Measurements from ENCODE around the gene CCDC174. TPM values are rescaled to one million over a fixed set of nuclear protein-coding genes. Genes with fewer than 3 reads are reported as not detected.
A peak's percentile ranks its signal among the peaks of the same experiment; 100 is the strongest.

CCDC174 gene
- total and polyA plus RNA-seq, 2 donors (not counting 3 experiments of a cell fraction or from before 2014, with no cell fraction given), result 4.7 to 16.6 TPM

DNA sequence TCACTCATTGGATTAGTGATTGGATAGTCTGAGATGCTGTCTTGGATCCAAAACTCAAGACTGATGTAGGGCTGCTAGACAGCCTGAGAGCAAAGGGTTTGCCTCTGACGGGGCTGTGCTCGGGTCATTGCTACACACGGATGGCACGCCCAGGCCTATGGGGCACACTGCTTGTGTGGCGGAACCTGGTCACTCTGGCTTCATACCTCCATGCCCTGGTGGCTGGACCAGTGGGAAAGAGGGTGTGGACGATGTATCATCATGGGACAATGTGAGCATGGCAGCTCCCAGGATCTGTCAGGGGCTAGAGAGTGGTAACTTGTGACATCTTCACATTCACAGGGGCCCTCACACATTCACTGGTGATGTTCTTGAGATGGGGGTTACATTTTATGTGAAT is 18.1 kb upstream of the CCDC174 start:
- FAIRE-seq, result no peak
- CTCF ChIA-PET, result interaction anchor here (2.1 to 3.6 kb wide), 2 partner anchors 18 to 26 kb away, joined by 6 to 9 read pairs; partner anchors contain the start of gene CCDC174

DNA sequence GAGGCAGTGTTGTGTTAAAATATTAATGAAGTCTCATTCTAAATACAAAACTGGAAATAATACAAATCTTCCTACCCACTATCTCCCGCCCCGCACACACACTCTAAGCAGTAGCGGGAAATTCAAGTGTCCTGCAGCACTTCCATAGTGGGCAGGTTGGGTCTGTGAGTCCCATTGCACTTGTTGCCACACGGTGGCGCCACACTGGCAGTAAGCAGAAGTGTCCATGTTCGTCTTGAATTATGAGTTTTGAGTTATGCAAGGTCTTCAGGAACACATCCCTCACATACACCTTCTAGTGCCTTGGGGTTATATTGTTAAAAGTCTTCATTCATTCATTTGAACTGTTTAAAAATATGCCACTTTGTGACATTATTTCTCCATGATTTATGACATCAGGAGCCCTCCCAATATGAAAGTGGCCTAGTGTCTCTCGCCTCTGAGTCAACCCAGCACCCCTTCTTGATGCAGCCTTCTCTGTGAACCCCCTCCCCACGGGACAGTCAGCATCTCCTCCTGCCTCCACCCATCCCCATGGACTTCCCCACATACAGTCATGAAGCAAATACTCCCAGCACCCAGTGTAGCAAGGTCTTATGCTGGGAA is 17.6 kb upstream of the CCDC174 start:
- intact Hi-C loops (cut with micrococcal nuclease) (loop anchor here (1.0 kb wide), 2 partner anchors 147 to 287 kb away; no protein-coding TSS in a partner anchor), dilution Hi-C loops (cut with MboI; ENCODE audit: extremely low pct_ligation_motif_present, low sequenced_read_pairs) (no loop called here)
- Histone ChIP-seq H2AFZ (ENCODE audit: low read depth, low read length) (no peak overlapping the region), H4K20me1 (replicated peaks; ENCODE audit: control insufficient read depth, extremely low read depth, insufficient read depth, low read length) (no peaks in the 10 kb centered on the region), H3K4me1 (ENCODE audit: control insufficient read depth, extremely low read depth, insufficient read depth, low read length) (peaks cover 15% of the 10 kb centered on the region), H3K9ac (replicated peaks; ENCODE audit: extremely low read depth, insufficient read depth, low read length) (no peak overlapping the region), H3K79me2 (ENCODE audit: control insufficient read depth, insufficient read depth, low read length) (no peaks in the 10 kb centered on the region), H3K36me3 (ENCODE audit: control insufficient read depth in 2 of 2, extremely low read depth in 1 of 2, insufficient read depth in 2 of 2, low read length in 2 of 2) (no peaks in the 10 kb centered on the region), H3K4me3 (replicated peaks in 1 of 3; ENCODE audit: insufficient read depth in 1 of 3, low read depth in 1 of 3, low read length in 3 of 3) (no peak overlapping the region), H3K4me2 (ENCODE audit: insufficient read depth, low read length) (no peak overlapping the region), H3K27ac (ENCODE audit: insufficient read depth, low read depth, low read length) (peak overlapping the region; percentile 54), H3K9me3 (replicated peaks; ENCODE audit: control insufficient read depth, insufficient read depth, low read length) (no peaks in the 10 kb centered on the region), H3K9me1 (replicated peaks; ENCODE audit: control insufficient read depth, extremely low read depth, insufficient read depth, low read length) (no peaks in the 10 kb centered on the region), H3K27me3 (ENCODE audit: control insufficient read depth in 2 of 2, insufficient read depth in 2 of 2, low read length in 2 of 2) (peaks cover 0 to 2% of the 10 kb centered on the region in 2 experiments)
- peak; percentile 84 for FAIRE-seq
- POLR2A ChIA-PET, result no interaction called here
- no TSS peak for BruUV-seq (replicated peaks)
- DNase-seq (ENCODE audit: low read depth, low spot score), result peak; percentile 53
- CTCF ChIA-PET, result interaction anchor here (2.8 to 2.9 kb wide), 3 partner anchors 10 to 147 kb away, joined by 6 to 14 read pairs (median 8); partner anchors contain the start of gene CCDC174
- no peak for TF ChIP-seq JUN (IDR thresholded peaks at IDR 0.05; ENCODE audit: borderline replicate concordance, insufficient read depth, insufficient read length, low read depth)
- no peak for TF ChIP-seq EZH2 (IDR thresholded peaks at IDR 0.05; ENCODE audit: borderline replicate concordance, low read depth, low read length, severe bottlenecking)
- TF ChIP-seq FOS (IDR thresholded peaks at IDR 0.05; ENCODE audit: borderline replicate concordance, insufficient read depth, low read length), result no peak
- TF ChIP-seq, protein P1, sequence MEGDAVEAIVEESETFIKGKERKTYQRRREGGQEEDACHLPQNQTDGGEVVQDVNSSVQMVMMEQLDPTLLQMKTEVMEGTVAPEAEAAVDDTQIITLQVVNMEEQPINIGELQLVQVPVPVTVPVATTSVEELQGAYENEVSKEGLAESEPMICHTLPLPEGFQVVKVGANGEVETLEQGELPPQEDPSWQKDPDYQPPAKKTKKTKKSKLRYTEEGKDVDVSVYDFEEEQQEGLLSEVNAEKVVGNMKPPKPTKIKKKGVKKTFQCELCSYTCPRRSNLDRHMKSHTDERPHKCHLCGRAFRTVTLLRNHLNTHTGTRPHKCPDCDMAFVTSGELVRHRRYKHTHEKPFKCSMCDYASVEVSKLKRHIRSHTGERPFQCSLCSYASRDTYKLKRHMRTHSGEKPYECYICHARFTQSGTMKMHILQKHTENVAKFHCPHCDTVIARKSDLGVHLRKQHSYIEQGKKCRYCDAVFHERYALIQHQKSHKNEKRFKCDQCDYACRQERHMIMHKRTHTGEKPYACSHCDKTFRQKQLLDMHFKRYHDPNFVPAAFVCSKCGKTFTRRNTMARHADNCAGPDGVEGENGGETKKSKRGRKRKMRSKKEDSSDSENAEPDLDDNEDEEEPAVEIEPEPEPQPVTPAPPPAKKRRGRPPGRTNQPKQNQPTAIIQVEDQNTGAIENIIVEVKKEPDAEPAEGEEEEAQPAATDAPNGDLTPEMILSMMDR (IDR thresholded peaks at IDR 0.05; ENCODE audit: extremely low read depth in 1 of 2, insufficient read depth in 1 of 2, low read depth in 1 of 2, low read length in 2 of 2), result peak; percentile 76 to 83
- TF ChIP-seq MYC (IDR thresholded peaks at IDR 0.05; ENCODE audit: low read depth, low read length), result no peak
- TF ChIP-seq, protein P2, sequence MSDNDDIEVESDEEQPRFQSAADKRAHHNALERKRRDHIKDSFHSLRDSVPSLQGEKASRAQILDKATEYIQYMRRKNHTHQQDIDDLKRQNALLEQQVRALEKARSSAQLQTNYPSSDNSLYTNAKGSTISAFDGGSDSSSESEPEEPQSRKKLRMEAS (IDR thresholded peaks at IDR 0.05; ENCODE audit: insufficient read depth, insufficient read length), result no peak
- no peak for TF ChIP-seq GATA2 (IDR thresholded peaks at IDR 0.05; ENCODE audit: insufficient read depth, insufficient read length, low read depth, low read length)
- TF ChIP-seq POLR2AphosphoS5 (IDR thresholded peaks at IDR 0.05; ENCODE audit: insufficient read depth, low read depth, low read length), result no peak
- no peak for TF ChIP-seq POLR2A (IDR thresholded peaks at IDR 0.05; ENCODE audit: low read depth, low read length)

More for the DNA sequence above, 18.1 kb upstream of the CCDC174 start:
- Histone ChIP-seq H3K27me3 (ENCODE audit: control insufficient read depth in 2 of 2, insufficient read depth in 2 of 2, low read length in 2 of 2) (peaks cover 2% of the 10 kb centered on the region in 2 experiments), H4K20me1 (replicated peaks; ENCODE audit: control insufficient read depth, extremely low read depth, insufficient read depth, low read length) (no peaks in the 10 kb centered on the region), H3K9ac (replicated peaks; ENCODE audit: extremely low read depth, insufficient read depth, low read length) (no peak overlapping the region), H3K4me3 (replicated peaks in 1 of 3; ENCODE audit: insufficient read depth in 1 of 3, low read depth in 1 of 3, low read length in 3 of 3) (no peak overlapping the region), H3K9me1 (replicated peaks; ENCODE audit: control insufficient read depth, extremely low read depth, insufficient read depth, low read length) (no peaks in the 10 kb centered on the region), H2AFZ (ENCODE audit: low read depth, low read length) (no peak overlapping the region), H3K4me2 (ENCODE audit: insufficient read depth, low read length) (no peak overlapping the region), H3K4me1 (ENCODE audit: control insufficient read depth, extremely low read depth, insufficient read depth, low read length) (peaks cover 15% of the 10 kb centered on the region), H3K79me2 (ENCODE audit: control insufficient read depth, insufficient read depth, low read length) (no peaks in the 10 kb centered on the region), H3K27ac (ENCODE audit: insufficient read depth, low read depth, low read length) (no peak overlapping the region), H3K9me3 (replicated peaks; ENCODE audit: control insufficient read depth, insufficient read depth, low read length) (no peaks in the 10 kb centered on the region), H3K36me3 (ENCODE audit: control insufficient read depth in 2 of 2, extremely low read depth in 1 of 2, insufficient read depth in 2 of 2, low read length in 2 of 2) (no peaks in the 10 kb centered on the region)
- no peak for DNase-seq (ENCODE audit: low read depth, low spot score)
- dilution Hi-C loops (cut with MboI; ENCODE audit: extremely low pct_ligation_motif_present, low sequenced_read_pairs), result no loop called here
- intact Hi-C loops (cut with micrococcal nuclease), result loop anchor here (1.0 kb wide), 1 partner anchor 288 kb away; no protein-coding TSS in a partner anchor
- no TSS peak for BruUV-seq (replicated peaks)
- TF ChIP-seq GATA2 (IDR thresholded peaks at IDR 0.05; ENCODE audit: insufficient read depth, insufficient read length, low read depth, low read length), result no peak
- POLR2A ChIA-PET, result no interaction called here

Data from endothelial cell of umbilical vein (primary cell).